Smooth muscle cell (in vitro differentiated cells): ENCODE measurements around the gene GJA3. TPM values are rescaled to one million over a fixed set of nuclear protein-coding genes. Genes with fewer than 3 reads are reported as not detected.

ENCODE experiments used
- DNase-seq: peaks from one replicate; lab custom pipeline; 2025; ENCODE audit not compliant: unreplicated experiment; lab: John Stamatoyannopoulos, UW
- H2AFZ ChIP-seq: fragments of 200-600 bp; sonication (generic); 2 replicates; pipeline ENCODE4 v1.6.0; 2016; ENCODE audit warnings: antibody characterized with exemption, low read depth, mild to moderate bottlenecking
- H3F3A ChIP-seq: fragments of 200-600 bp; sonication (generic); 2 replicates; pipeline ENCODE4 v1.6.0; 2017; ENCODE audit warnings: antibody characterized with exemption, low read depth
- H3K27ac ChIP-seq: fragments of 200-600 bp; sonication (generic); 2 replicates; pipeline ENCODE4 v1.5.1; 2016; ENCODE audit warnings: low read depth, mild to moderate bottlenecking
- H3K27me3 ChIP-seq: fragments of 200-600 bp; sonication (generic); 2 replicates; pipeline ENCODE4 v1.6.1; 2016; ENCODE audit warnings: low read depth, mild to moderate bottlenecking
- H3K36me3 ChIP-seq: fragments of 200-600 bp; sonication (generic); 2 replicates; pipeline ENCODE4 v1.5.1; 2016; ENCODE audit warnings: low read depth
- H3K4me1 ChIP-seq: fragments of 200-600 bp; sonication (generic); 2 replicates; pipeline ENCODE4 v1.5.1; 2016; ENCODE audit warnings: low read depth
- H3K4me2 ChIP-seq: fragments of 200-600 bp; sonication (generic); 2 replicates; pipeline ENCODE4 v1.6.0; 2016; ENCODE audit warnings: mild to moderate bottlenecking
- H3K4me3 ChIP-seq: fragments of 200-600 bp; sonication (generic); 2 replicates; pipeline ENCODE4 v1.5.1; 2016; ENCODE audit warnings: mild to moderate bottlenecking
- H3K79me2 ChIP-seq: fragments of 200-600 bp; sonication (generic); 2 replicates; pipeline ENCODE4 v1.6.0; 2016; ENCODE audit warnings: low read depth, mild to moderate bottlenecking
- H3K9ac ChIP-seq: fragments of 200-600 bp; sonication (generic); 2 replicates; pipeline ENCODE4 v1.6.0; 2016; ENCODE audit warnings: low read depth
- H3K9me3 ChIP-seq: fragments of 200-600 bp; sonication (generic); replicated peaks from 2 replicates; pipeline ENCODE4 v1.5.1; 2016; ENCODE audit warnings: low read depth
- H4K20me1 ChIP-seq: fragments of 200-600 bp; sonication (generic); 2 replicates; pipeline ENCODE4 v1.6.0; 2016; ENCODE audit warnings: low read depth
- WGBS: methylation state at CpG from one replicate; pipeline ENCODE4 v1.1.7; 2016; ENCODE audit warnings: low lambda C conversion rate; 5-methylcytosine and 5-hydroxymethylcytosine counted together
- polyA plus RNA-seq: library from polyadenylated mRNA; unstranded; fragments of >200 nt; fragmentation: Nextera tagmentation; extraction: Ambion mirVana; gene quantifications from 2 replicates; pipeline ENCODE4 v1.2.1, GENCODE V29; 2016
- total RNA-seq: library from RNA; depleted of rRNA; stranded (reverse); fragments of >200 nt; gene quantifications from 2 replicates; pipeline ENCODE4 v1.2.3, GENCODE V29; 2014
- TF ChIP-seq, protein P1 (sequence below): fragments of 200-600 bp; sonication (generic); IDR thresholded peaks from 2 replicates; pipeline ENCODE4 v1.5.1; 2017; ENCODE audit warnings: borderline replicate concordance, mild to moderate bottlenecking, antibody characterized with exemption; ENCODE audit not compliant: insufficient read depth, poor library complexity, severe bottlenecking

The GJA3 gene
- total and polyA plus RNA-seq, 2 experiments from 2014 or later: 1.3 to 1.5 TPM

DNA sequence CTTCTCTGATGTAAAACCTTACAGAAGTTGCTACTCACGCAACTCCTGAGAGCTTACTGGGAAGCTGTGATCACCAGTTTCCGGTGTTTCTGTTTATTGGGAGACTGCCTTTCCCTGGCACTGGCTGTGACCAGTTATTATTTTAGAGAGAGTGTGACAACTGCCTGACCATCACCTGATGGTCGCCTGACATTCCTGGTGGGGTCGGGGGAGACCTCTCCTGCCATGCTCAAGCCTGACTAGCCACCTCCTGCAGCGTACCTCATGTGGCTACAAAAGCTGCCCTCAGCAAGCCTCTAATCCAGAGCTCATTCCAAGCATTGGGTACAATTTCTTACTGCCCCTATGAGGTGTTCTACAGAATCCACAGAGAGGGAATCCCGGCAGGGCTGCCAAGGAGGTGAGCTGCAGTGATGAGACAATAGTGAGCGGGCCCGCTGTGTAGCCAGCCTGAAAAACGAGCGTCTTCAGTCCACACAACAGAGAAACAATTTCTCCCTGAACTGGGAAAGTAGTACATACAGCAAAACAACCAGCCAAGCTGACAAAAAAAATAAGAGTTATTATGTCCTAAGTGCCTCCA is 28.7 kb downstream of the GJA3 start:
- Histone ChIP-seq H3F3A (no peaks in the 10 kb centered on the region), H3K9ac (no peak overlapping the region), H3K36me3 (no peaks in the 10 kb centered on the region), H3K9me3 (no peaks in the 10 kb centered on the region), H3K4me2 (no peak overlapping the region), H3K79me2 (no peaks in the 10 kb centered on the region), H3K27ac (no peak overlapping the region), H4K20me1 (no peaks in the 10 kb centered on the region), H2AFZ (no peak overlapping the region), H3K27me3 (peaks cover 27% of the 10 kb centered on the region), H3K4me3 (no peak overlapping the region), H3K4me1 (peaks cover 10% of the 10 kb centered on the region)
- 92% methylated on average over 10 of the region's 10 CpGs for WGBS
- TF ChIP-seq, protein P1, sequence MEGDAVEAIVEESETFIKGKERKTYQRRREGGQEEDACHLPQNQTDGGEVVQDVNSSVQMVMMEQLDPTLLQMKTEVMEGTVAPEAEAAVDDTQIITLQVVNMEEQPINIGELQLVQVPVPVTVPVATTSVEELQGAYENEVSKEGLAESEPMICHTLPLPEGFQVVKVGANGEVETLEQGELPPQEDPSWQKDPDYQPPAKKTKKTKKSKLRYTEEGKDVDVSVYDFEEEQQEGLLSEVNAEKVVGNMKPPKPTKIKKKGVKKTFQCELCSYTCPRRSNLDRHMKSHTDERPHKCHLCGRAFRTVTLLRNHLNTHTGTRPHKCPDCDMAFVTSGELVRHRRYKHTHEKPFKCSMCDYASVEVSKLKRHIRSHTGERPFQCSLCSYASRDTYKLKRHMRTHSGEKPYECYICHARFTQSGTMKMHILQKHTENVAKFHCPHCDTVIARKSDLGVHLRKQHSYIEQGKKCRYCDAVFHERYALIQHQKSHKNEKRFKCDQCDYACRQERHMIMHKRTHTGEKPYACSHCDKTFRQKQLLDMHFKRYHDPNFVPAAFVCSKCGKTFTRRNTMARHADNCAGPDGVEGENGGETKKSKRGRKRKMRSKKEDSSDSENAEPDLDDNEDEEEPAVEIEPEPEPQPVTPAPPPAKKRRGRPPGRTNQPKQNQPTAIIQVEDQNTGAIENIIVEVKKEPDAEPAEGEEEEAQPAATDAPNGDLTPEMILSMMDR: no peak
- DNase-seq: no peak

DNA sequence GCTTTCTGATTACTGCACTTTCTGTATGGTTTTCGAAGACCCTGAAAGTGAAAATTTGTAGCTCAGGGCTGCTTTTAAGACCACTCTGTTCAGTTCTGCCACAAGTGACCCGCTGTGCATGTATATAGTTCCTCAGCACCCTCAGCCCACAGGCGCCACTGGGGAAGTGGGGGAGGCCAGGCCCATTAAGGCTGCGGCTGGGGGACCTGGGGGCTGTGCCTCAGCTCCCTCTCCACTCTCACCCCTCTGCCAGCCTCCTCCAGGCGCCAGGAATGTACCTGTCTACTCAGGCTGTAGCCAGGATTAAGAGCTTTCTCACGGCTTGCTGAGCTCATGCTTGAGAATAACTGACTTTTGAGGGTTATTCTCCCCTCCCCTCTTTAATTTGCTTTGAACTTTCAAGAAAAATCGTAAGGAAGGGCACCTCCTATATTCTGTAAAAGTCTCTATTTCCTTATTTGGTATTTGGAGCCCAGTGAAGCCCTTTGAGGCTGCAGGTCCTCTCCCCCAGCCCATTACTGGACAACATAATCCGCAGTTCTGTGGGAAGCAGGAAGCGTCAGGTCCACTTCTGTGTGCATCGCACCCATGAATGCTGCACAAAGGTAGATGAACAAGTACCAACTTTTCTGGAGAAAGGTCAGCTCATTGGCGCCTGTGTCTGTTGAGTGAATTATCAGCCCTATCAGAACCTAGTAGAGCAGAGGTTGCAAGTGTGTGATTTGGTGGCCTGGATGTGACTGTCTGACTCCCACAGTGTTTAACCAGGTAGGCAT is 29.6 kb downstream of the GJA3 start:
- H3K9me3 ChIP-seq: no peaks in the 10 kb centered on the region
- no peak overlapping the region for H3K9ac ChIP-seq
- H3K4me3 ChIP-seq: no peak overlapping the region
- peaks cover 5% of the 10 kb centered on the region for H3F3A ChIP-seq
- H3K27me3 ChIP-seq: peaks cover 18% of the 10 kb centered on the region
- TF ChIP-seq, protein P1: no peak
- H4K20me1 ChIP-seq: no peaks in the 10 kb centered on the region
- no peak overlapping the region for H3K4me2 ChIP-seq
- 80% methylated on average over 11 of the region's 11 CpGs for WGBS
- no peak overlapping the region for H3K27ac ChIP-seq
- DNase-seq: no peak
- no peaks in the 10 kb centered on the region for H3K36me3 ChIP-seq
- no peak overlapping the region for H2AFZ ChIP-seq
- H3K4me1 ChIP-seq: peaks cover 6% of the 10 kb centered on the region
- H3K79me2 ChIP-seq: no peaks in the 10 kb centered on the region

DNA sequence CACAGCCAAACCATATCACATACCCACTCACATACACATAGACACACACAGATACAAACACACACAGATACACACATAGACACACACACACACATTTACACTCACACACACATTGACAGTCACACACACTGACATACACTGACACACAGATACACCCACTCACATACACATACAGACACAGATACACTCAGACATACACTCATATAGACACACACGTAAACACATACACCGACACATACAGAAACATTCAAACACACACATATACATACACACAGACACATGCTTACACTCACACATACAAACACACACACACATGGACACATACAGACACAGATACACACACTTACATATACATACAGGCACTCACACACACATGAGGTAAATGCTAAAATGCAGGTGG is 30.2 kb downstream of the GJA3 start:
- TF ChIP-seq, protein P1: no peak
- Histone ChIP-seq H3K27ac (no peak overlapping the region), H3K4me2 (no peak overlapping the region), H4K20me1 (no peaks in the 10 kb centered on the region), H3K27me3 (peaks cover 18% of the 10 kb centered on the region), H3K36me3 (no peaks in the 10 kb centered on the region), H3K79me2 (no peaks in the 10 kb centered on the region), H3K4me3 (no peak overlapping the region), H2AFZ (no peak overlapping the region), H3F3A (peaks cover 5% of the 10 kb centered on the region), H3K4me1 (peaks cover 6% of the 10 kb centered on the region), H3K9me3 (no peaks in the 10 kb centered on the region), H3K9ac (no peak overlapping the region)
- WGBS: 97% methylated on average over 2 of the region's 2 CpGs
- no peak for DNase-seq
